Activated CD4-positive, CD25-positive, alpha-beta regulatory T cell treated with anti-CD3 and anti-CD28 coated beads, Interleukin-2, amount 50 U/mL, for 16 hours (primary cell): ENCODE measurements around the gene SOX21.

ENCODE experiments used
- DNase-seq: peaks from one replicate; pipeline ENCODE4 v3.0.0-alpha.2; 2020; ENCODE audit warnings: low read depth, low spot score

SOX21 gene

DNA sequence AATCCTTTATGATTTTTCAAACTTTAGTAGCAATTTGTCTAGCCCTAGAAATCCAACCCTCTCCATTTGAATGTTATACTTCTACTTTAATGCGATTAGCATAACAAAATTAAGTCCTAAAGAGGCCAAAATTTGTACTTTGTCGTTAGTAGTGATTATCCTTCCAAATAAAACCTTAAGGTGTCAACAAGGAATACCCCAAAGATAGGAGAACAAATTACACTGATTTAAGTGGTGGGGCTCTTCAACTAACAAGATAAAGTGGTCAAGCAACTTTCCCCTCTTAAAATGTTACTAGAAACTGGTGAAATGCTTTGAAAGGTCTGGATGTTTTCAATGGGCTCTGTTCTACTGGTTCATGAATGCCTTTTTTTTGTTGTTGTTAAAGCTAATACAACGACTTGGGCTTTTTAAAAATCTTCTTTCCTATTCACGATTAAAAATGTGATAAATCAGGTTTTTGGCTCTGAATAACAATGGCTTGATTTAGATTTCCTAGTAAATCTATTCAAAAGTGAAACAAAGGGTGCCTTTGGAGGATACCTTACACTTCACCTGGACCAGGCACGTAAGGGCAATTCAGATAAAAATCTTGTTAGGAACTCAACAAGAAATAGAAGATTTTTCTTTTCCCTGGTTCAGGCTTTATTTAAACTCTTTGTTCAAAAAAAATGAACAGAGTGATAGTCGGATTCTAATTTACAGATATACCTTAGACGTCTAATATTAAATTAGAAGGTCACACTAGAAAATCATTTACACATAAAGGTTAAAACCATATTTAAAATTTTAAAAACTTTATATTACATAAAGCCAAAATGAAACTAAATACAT is 3.1 kb downstream of the SOX21 start:
- DNase-seq: no peak

DNA sequence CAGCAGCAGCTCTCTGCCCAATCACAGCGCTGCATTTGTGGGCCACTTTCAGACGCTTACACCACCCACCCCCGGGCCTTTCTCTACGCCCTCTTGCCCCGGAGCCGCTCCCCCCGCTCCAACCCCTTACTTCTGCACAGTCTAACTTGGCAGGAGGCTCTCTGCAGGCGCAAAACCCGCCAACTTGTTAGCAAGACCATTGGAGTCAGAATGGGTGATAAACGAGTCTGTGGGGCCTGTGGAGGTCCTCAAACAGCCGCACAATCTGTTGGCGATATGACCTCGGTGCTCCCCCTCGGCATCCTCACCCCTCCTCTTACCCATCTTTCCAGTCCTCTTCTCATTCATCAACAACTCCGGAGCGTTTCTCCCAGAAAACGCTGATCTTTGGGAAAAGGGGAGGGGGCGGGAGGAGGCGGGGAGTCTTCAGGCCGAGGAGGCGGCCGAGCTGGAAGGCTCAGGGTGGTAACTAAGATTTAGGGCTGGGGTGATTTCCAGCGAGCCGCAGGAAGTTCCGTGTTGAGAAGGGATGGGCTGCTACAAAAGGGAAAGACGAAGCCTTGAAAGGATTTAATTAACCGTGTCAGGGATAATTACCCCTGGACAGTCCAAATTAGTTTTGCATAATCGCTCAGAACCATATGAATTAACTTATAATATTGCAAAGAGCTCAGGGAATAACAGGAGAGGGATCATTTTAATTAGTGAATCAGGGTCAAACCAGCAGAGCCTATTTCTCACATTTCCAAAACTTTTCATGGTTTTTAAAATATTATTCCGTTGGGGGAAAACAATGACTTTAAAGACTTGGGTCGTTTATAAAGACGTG is 4.1 kb downstream of the SOX21 start:
- DNase-seq: no peak

DNA sequence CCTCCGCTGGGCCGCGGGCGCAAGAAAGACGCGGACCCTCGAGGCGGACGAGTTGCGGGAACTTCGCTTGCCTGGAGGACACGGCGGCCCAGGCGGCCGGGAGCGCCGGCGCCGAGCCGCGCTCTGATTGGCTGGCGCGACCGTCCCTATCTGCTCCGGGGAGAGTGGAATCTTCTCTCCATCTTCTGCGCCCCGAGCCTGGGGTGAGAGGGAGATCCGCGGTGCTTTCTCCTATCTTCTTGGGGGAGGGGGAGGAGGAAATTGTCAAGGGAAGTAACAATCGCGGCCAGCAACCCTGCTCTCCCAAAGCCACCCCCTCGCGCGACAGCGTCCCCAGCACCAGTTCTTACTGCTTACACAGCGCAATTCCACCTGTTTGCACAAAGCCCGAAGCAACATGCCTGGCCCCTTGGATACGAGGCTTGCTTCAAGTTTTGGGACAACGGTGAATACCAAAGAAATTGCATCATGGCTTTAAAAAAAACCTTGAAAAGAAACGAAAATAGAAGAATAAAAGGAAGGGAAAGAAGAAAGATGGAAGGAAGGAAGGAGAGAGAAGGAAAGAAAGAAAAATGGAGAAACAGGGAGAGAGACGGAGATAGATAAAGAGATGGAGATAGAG is 4.8 kb downstream of the SOX21 start:
- DNase-seq: no peak

DNA sequence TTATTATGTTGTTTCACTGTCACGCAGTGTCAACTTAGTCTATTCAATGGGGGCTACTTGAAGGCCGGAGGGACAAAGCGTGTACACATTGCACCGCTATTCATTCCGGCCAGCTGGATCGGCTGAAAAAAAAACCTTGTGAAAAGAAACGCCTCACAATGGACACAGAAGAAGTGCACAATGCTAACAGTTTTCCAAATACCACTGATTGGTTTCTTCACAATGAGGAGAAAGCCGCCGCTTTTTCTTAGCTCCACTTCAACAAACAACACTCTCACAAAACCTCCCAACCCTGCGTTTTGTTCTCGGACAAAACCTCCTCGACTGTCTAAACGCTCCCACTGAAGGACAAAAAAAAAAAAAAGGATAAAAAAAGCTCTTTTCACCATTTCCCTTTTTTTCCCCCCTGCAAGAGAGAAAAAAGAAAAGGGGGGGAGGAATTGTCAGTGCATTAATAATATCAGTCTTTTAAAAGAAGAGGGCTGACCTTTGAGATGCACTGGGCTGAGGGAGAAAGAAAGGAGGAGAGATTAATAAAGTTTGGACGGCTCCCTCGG is 5.4 kb downstream of the SOX21 start:
- DNase-seq: no peak

DNA sequence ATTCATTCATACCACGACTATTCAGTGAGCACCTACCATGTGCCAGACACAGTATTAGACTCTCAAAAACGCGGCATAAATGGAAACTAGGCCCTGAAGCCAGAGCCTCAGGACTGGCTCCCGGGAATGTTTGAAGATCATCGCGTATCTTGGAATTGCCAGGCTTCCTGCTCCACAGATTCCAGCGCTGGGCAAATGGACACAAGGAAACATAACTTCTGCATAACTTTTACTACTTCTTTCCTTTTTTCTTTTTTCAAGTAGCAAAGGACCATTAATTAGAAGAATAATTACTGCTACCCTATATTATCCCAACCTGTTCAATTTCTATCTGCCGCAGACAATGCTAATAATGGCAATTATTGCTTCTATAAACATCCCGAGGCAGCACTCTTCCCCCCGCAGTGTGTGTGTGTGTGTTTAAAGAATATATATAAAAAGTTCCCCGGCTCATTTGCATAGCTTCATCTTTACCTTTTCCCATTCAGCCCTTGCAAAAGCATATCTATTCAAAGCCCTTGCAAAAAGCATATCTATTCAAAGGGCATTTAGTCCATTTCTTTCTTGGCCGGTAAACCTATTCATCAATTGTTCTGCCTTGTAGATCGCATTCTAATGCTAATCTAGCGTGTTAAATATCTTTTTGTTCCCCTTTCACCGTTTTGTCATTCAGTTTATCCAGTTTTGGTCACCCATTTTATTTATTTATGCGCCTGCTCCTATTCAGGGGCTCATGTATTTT is 6.1 kb downstream of the SOX21 start:
- no peak for DNase-seq

DNA sequence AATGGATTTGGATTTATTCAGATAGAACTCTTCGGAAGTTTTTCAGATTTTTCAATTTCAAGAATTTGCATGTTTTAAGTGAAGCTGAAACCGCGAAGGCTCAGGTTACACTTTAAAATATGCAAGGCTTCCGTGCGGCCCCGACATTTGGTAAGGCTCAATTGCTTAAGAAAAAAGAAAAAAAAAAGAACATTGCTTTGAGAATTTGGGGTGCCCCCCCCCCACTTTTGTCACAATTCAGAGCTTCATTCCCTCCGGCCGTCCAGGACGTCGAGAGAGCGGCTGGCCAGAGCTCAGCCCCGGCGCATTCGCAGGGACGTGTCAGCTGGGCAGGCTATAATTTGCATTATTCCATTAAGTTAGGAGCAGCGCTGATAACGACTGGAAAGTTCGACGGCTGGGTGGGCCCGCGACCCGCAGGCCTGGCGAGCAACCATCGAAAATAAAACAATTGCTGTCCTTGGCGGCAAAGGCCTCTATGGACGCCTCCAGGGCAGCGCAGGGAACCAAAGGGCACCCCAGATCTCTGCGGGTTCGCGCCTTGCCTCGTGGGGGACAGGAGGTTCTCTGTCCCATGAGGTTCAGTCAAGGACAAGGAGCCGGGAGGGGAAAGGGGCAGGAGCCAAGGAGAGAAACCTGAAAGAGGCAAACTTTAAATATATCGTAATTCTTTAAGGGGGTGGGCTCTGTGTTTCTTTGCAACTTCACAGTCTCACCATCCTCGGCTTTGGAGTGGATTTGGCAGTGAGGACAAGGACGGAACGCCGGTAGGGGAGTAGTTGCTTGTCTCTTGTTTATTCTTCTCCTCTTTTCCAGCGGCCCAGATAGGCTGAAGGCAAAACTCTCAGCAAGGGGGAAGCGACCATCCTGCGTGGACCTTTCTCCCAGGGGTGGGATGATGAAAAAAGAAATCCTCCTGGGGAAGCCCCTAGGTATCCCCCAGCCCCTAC is 7.0 kb downstream of the SOX21 start:
- no peak for DNase-seq

DNA sequence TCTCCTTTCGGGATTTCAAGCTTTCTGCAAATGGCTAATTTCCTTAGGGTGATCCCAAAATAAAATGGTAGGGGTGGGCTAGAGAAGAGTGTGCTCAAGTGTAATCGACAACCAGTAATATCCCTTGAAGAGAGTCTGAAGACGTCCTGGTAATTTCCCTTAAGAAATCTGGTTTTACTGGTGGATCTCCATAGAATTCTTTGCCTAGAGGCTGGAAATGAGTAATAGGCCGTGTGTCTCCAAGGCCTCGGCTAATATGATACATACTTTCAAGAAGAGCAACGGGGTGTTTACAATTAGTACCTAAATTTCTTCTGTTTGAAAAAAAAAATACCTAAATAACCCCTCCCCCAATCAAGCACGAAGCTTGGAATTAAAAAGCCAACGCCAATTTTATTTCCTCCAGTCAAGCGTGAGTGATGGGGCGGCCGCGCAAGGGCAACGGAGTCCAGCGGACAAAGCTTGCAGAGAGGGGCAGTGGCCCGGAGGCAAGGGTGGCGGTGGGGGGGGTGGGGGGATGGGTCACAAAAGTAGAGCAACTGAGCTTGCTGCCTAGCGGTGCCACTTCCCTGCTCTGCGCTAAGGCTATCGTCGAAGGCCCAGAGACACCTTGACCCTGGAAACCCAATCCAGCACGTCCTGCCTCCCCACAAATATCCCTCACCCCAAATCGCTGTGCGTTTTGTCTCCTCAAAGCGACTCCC is 7.8 kb downstream of the SOX21 start:
- no peak for DNase-seq

DNA sequence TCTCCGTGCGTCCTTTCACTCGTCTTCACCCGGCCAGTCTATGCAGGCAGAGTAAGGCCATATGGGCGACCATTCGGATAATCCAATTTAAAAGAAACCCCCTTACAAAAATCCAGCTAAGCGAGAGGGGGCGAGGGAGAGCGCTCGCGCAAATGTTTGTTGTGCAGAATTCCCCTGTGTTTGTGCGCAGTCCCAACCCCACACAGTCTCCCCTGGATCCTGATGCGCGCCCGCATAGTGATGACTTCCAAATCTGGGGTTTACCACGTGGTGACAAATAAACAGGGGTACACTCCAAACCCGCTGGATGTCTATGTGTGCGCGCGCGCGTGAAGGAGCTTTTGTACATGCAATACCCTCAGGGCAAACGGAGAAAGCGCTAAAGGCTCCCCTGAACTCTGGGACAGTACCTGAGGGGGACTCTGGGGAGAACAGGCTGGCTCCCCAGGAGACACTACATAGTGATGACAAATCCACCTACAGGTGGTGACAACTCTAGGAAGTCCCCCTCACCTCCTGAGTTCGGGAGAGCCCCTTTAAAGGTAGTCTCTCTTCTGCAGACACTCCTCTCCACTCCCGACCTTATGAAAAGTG is 8.5 kb downstream of the SOX21 start:
- no peak for DNase-seq

DNA sequence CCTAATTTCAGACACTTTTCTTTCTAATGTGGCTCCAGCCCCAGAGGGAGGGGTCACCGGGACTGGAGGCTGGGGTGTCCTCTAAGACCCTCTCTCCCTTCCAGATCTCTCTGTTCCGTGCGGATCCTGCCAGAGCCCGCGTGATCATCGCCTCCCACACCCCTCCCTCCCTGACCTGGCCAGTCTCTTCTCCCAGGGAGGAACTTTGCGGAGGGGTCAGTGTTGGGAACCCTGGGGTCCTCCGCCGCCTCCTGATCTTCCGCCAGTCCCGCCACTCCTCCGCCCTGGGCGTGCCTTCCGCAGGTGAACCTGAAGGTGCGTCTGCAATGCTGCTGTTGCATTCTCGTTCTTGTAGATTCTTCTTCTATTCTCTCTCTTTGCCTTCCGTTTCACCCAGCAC is 9.1 kb downstream of the SOX21 start:
- no peak for DNase-seq

DNA sequence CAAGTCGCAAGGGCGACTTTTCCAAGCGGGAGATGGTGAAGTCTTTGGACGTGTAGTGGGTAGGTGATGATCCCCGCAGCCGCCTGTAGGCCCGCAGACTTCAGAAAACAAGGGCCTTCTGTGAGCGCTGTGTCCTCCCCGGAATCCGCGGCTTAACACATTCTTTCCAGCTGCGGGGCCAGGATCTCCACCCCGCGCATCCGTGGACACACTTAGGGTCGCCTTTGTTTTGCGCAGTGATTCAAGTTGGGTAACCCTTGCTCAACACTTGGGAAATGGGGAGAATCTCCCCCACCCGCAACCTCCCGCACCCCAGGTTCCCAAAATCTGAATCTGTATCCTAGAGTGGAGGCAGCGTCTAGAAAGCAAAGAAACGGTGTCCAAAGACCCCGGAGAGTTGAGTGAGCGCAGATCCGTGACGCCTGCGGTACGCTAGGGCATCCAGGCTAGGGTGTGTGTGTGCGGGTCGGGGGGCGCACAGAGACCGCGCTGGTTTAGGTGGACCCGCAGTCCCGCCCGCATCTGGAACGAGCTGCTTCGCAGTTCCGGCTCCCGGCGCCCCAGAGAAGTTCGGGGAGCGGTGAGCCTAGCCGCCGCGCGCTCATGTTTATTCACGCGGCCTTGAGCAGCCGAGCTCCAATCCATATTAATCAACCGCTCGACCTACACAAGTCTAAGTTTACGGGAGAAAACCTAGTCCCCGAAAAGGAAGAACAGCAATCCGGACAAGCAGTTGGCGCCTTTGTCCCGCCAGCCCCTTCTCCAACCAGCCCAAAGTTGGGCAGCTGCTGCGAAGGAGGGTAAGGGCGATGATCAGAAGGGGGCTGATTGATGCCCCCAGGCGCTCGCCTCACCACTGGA is 9.9 kb downstream of the SOX21 start:
- no peak for DNase-seq

DNA sequence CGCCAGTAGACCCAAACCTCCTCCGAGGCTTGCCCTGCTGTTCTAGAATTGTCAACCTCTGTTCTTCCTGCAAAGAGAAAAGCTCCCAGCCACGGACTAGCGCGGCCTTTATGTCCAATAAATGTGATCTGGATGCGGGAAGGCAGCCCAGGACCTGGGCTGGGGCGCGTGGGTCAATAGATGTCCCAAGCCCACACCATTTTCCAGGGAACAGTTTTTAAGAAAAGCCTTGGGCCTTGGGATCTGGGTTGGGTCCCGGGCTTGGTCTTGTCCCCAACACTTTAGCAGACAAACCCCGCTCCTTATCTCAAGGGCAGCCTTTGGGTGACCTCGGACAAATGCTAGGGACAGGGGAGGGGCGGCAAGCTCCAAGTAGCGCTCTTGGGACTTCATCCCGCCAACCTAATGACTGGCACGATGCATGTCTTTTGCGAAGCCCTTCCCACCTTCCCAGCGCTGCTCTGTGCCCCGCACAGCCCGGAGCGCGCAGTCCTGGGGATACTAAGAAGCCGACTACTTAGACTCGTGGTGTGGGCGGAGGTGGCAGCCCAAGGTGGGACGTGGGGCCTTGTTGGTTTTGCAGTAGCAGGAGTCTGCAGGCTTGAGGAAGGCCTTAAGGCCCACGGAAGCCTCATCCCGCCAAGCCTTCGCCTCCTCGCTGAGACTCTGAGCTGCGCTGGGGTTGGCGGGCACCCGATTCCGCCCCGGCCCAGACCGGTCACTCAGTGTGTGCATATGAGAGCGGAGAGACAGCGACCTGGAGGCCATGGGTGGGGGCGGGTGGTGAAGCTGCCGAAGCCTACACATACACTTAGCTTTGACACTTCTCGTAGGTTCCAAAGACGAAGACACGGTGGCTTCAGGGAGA is 10.8 kb downstream of the SOX21 start:
- DNase-seq: no peak

DNA sequence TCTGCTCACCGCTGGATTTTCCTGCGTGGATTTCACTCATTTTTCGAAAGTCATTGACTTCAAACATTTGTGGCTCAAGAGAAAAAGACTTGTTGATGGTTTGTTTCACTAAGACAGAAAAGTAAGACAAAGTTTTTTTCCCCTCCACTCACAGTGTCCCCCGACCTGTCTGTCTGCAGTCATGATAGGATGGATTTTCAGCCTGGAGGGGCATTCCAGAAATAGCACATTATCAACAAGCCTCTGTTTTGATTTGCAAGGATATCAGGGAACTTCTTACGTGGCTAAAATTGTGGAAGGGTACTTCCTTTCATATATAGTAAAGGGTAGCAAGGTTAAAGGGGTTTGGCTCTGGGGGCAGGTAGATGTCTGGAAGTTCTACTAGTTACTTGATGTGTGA is 11.8 kb downstream of the SOX21 start:
- no peak for DNase-seq

DNA sequence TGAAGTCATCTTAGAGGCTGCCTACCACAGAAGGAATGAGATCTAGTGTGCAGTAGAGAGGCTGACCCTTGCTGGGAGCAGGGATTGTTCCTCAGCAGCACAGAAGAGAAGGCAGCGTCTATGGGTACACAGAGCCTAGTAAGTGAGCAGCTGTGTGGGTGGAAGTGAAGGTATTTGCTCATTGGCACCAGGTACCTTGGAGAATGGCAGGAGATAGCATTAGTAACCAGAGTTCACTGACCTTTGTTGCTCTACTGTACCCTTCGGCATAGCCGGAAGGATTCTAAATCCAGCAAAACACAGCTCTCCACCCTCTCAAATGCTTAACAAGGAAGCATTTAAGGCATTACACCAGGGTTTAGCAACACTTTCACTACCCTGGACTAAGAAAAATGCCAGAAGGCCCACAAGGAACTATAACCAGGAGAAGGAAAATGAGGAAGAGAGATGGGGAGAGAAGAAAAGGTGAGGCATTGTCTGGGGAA is 12.3 kb downstream of the SOX21 start:
- no peak for DNase-seq

DNA sequence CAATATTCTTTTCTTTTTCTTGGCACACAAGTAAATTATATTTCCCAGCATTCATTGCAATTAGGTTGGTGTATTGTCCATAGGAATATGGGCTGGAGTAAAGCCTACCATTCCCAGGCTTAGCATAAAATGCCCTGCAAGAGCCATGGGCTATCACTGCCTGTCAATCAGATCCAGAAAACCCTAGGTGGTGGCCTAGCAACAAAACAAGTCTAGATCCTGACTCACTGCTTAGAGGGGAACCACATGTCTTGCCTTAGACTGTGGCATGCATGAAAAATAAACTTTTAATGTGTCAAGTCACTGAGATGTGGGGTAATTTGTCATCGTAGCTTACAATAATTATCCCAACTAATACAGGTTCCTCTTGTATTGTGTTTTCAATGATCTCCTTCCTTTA is 16.2 kb downstream of the SOX21 start:
- no peak for DNase-seq

DNA sequence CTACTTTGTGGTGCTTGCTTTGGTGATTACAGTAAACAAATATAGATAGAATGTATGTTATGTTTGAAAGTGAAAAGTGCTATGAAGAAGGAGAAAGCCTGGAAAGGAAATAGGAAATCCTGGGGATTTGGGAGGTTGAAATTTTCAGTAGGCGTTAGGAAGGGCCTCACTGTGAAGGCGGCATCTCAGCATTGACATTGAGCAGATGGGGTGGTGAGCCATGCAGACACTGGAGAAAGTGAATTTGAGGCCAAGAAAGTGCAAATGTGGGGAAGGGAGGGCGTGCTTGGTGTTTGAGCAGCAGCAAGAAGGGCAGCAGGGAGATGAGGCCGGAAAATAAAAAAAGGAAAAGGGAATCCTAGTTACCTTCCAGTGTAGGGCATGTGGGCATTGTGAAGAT is 20.3 kb downstream of the SOX21 start:
- DNase-seq: no peak

DNA sequence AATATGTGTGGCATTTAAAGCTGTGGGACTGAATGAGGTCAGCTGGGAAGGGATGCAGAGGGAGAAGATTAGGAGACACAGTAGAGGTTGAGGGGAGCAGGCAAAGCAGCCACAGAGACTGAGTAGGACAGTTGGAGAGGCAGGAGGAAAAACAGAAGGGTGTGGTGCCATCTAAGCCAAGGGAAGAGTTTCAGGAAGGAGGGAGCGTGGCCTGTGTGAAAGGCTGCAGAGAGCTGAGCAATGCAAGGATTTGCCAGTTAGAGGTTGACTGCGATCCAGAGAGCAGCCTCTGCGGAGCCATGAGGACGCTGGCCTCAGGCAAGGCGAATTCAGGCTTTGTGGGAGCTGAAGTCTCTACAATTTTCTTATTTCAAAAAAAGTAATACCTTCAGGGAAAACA is 28.9 kb downstream of the SOX21 start:
- no peak for DNase-seq

DNA sequence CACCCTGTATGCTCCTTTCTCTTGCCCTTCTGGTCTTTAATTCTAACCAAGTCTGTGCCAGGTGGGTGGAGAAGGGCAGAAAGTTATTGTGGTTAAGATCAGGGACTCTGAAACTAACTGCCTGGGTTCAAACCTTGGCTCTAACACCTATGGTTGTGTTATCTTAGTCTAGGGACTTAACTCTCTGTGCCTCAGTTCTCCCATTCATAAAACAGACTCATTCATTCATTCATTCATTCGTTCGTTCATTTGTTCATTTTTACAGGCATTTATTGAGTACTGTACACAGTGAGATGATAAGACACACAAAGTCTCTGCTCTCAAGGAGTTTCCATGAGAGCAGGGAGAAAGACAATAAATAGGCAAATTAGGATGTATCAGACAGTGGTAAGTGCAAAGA is 30.1 kb downstream of the SOX21 start:
- DNase-seq: no peak
